ENCODE measurements around the gene KRTAP3-1.
"Not testable (repeated sequence)": the region's sequence is repeated elsewhere in the genome, so short reads cannot be mapped to it uniquely, and the experiment has no call there.

DNA sequence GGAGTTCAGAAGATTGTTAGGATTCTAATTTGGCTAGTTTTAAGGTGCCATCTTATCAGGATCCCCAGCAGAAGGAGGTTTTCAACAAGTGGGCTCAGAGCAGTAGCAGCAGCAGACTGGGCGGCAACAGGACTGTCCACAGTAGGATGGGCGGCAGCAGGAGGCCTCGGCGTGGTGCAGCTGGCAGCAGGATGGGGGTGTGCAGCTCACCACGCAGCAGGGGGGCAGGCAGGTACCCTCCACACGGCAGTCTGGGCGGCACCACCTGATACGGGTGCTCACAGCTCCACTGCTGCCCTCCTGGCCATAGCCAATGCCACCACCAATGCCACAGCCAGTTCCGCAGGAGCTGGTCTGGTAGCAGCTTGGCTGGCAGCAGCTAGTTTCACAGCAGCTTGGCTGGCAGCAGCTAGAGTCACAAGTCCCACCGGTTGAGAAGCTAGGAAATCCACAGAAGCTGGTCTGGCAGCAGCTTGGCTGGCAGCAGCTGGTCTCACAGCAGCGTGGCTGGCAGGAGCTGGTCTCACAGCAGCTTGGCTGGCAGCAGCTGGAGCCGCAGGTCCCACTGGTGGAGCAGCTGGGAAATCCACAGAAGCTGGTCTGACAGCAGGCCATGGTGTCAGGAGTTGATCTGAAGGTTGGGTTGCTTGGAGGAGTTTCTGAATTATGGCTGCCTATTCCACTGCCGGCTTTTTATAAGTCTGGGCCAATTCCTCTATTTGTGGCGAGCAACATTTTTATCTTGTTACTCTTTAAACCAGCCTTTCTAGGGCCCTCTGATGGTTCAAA lies 32.0 kb upstream of the KRTAP3-1 start, which contains the start of gene KRTAP1-1:
- not testable (repeated sequence) for TF ChIP-seq POLR2A (IDR thresholded peaks at IDR 0.05; ENCODE audit: low read depth, low read length); POLR2AphosphoS5 (IDR thresholded peaks at IDR 0.05; ENCODE audit: insufficient read depth, low read depth, low read length); JUN (IDR thresholded peaks at IDR 0.05; ENCODE audit: borderline replicate concordance, insufficient read depth, insufficient read length, low read depth); FOS (IDR thresholded peaks at IDR 0.05; ENCODE audit: borderline replicate concordance, insufficient read depth, low read length); EZH2 (IDR thresholded peaks at IDR 0.05; ENCODE audit: borderline replicate concordance, low read depth, low read length, severe bottlenecking); MYC (IDR thresholded peaks at IDR 0.05; ENCODE audit: low read depth, low read length); GATA2 (IDR thresholded peaks at IDR 0.05; ENCODE audit: insufficient read depth, insufficient read length, low read depth, low read length)
- TF ChIP-seq, protein P1, sequence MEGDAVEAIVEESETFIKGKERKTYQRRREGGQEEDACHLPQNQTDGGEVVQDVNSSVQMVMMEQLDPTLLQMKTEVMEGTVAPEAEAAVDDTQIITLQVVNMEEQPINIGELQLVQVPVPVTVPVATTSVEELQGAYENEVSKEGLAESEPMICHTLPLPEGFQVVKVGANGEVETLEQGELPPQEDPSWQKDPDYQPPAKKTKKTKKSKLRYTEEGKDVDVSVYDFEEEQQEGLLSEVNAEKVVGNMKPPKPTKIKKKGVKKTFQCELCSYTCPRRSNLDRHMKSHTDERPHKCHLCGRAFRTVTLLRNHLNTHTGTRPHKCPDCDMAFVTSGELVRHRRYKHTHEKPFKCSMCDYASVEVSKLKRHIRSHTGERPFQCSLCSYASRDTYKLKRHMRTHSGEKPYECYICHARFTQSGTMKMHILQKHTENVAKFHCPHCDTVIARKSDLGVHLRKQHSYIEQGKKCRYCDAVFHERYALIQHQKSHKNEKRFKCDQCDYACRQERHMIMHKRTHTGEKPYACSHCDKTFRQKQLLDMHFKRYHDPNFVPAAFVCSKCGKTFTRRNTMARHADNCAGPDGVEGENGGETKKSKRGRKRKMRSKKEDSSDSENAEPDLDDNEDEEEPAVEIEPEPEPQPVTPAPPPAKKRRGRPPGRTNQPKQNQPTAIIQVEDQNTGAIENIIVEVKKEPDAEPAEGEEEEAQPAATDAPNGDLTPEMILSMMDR (IDR thresholded peaks at IDR 0.05; ENCODE audit: extremely low read depth in 1 of 2, insufficient read depth in 1 of 2, low read depth in 1 of 2, low read length in 2 of 2), result not testable (repeated sequence)
- TF ChIP-seq, protein P2, sequence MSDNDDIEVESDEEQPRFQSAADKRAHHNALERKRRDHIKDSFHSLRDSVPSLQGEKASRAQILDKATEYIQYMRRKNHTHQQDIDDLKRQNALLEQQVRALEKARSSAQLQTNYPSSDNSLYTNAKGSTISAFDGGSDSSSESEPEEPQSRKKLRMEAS (IDR thresholded peaks at IDR 0.05; ENCODE audit: insufficient read depth, insufficient read length), result not testable (repeated sequence)
